ENCODE measurements around the gene ACOXL.

ACOXL gene

DNA sequence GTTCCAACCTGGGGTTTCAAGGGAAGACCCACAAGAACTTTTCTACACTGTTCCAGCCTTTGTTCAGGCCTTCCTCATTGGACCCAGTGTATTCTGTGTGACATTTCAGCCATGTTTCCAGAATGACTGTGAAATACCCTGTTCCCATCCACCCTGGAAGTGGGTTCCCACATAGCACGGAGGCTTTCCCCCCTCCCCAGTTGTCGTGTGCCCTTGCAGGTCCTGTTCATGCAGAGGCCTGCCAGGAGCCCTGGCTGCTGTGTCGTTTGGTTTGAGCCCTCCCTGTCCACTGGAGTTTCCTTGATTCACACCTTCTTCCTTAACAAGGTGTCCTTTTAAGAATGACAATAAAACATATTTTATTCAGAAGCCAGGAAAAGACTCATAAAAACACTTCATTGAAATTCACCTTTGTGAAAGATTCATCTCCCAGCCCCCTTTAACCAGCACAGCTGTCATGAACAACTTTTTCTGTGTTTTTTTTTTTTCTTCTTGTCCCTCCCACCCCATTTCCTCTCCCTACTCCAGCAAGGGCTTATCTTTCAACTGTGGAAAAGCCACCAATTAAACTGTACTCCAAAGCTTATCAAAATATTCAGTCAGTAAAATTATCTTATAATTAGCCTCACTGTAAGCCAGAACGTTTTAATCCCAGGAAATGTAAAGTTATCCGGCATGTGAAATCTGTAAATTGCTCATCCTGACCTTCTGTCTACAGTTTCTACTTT, 106.4 kb downstream of the ACOXL start:
- no peaks in the 10 kb centered on the region for H3K9me3 ChIP-seq (ENCODE audit: control insufficient read depth, low read depth, low read length)
- no peak overlapping the region for H3K9ac ChIP-seq (ENCODE audit: low read length)
- no peak overlapping the region for H3K4me3 ChIP-seq (ENCODE audit: low read length)
- no peaks in the 10 kb centered on the region for H3K36me3 ChIP-seq (ENCODE audit: control insufficient read depth, low read depth, low read length)
- H3K27me3 ChIP-seq (ENCODE audit: control insufficient read depth, insufficient read depth, low read length): no peaks in the 10 kb centered on the region
- no peak overlapping the region for H3K27ac ChIP-seq (ENCODE audit: low read length)
- peaks cover 50% of the 10 kb centered on the region for H3K4me1 ChIP-seq (ENCODE audit: control insufficient read depth, low read depth, low read length)

GRCh38 chr2:110840508-110840907, 108.1 kb downstream of the ACOXL start:
- H3K9me3 ChIP-seq (ENCODE audit: control insufficient read depth, low read depth, low read length): no peaks in the 10 kb centered on the region
- peaks cover 33% of the 10 kb centered on the region for H3K4me1 ChIP-seq (ENCODE audit: control insufficient read depth, low read depth, low read length)
- no peaks in the 10 kb centered on the region for H3K36me3 ChIP-seq (ENCODE audit: control insufficient read depth, low read depth, low read length)
- no peak overlapping the region for H3K4me3 ChIP-seq (ENCODE audit: low read length)
- no peak overlapping the region for H3K9ac ChIP-seq (ENCODE audit: low read length)
- H3K27ac ChIP-seq (ENCODE audit: low read length): no peak overlapping the region
- H3K27me3 ChIP-seq (ENCODE audit: control insufficient read depth, insufficient read depth, low read length): no peaks in the 10 kb centered on the region

GRCh38 chr2:110842048-110842447, 109.7 kb downstream of the ACOXL start:
- H3K4me3 ChIP-seq (ENCODE audit: low read length): no peak overlapping the region
- H3K9ac ChIP-seq (ENCODE audit: low read length): no peak overlapping the region
- H3K36me3 ChIP-seq (ENCODE audit: control insufficient read depth, low read depth, low read length): no peaks in the 10 kb centered on the region
- no peak overlapping the region for H3K27ac ChIP-seq (ENCODE audit: low read length)
- no peaks in the 10 kb centered on the region for H3K9me3 ChIP-seq (ENCODE audit: control insufficient read depth, low read depth, low read length)
- H3K4me1 ChIP-seq (ENCODE audit: control insufficient read depth, low read depth, low read length): peaks cover 20% of the 10 kb centered on the region
- no peaks in the 10 kb centered on the region for H3K27me3 ChIP-seq (ENCODE audit: control insufficient read depth, insufficient read depth, low read length)

GRCh38 chr2:110843496-110843895, 111.1 kb downstream of the ACOXL start:
- Histone ChIP-seq H3K36me3 (ENCODE audit: control insufficient read depth, low read depth, low read length) (no peaks in the 10 kb centered on the region), H3K9ac (ENCODE audit: low read length) (no peak overlapping the region), H3K4me3 (ENCODE audit: low read length) (no peak overlapping the region), H3K9me3 (ENCODE audit: control insufficient read depth, low read depth, low read length) (no peaks in the 10 kb centered on the region), H3K27me3 (ENCODE audit: control insufficient read depth, insufficient read depth, low read length) (no peaks in the 10 kb centered on the region), H3K27ac (ENCODE audit: low read length) (no peak overlapping the region), H3K4me1 (ENCODE audit: control insufficient read depth, low read depth, low read length) (peaks cover 6% of the 10 kb centered on the region)

GRCh38 chr2:110843959-110844510, 111.7 kb downstream of the ACOXL start:
- Histone ChIP-seq H3K27ac (ENCODE audit: low read length) (no peak overlapping the region), H3K36me3 (ENCODE audit: control insufficient read depth, low read depth, low read length) (no peaks in the 10 kb centered on the region), H3K4me1 (ENCODE audit: control insufficient read depth, low read depth, low read length) (peaks cover 2% of the 10 kb centered on the region), H3K9me3 (ENCODE audit: control insufficient read depth, low read depth, low read length) (no peaks in the 10 kb centered on the region), H3K4me3 (ENCODE audit: low read length) (no peak overlapping the region), H3K9ac (ENCODE audit: low read length) (no peak overlapping the region), H3K27me3 (ENCODE audit: control insufficient read depth, insufficient read depth, low read length) (no peaks in the 10 kb centered on the region)

- Histone ChIP-seq H3K9me3 (ENCODE audit: control insufficient read depth, low read depth, low read length) (no peaks in the 10 kb centered on the region), H3K4me3 (ENCODE audit: low read length) (no peak overlapping the region), H3K4me1 (ENCODE audit: control insufficient read depth, low read depth, low read length) (peaks cover 2% of the 10 kb centered on the region), H3K27me3 (ENCODE audit: control insufficient read depth, insufficient read depth, low read length) (no peaks in the 10 kb centered on the region), H3K27ac (ENCODE audit: low read length) (no peak overlapping the region), H3K9ac (ENCODE audit: low read length) (no peak overlapping the region), H3K36me3 (ENCODE audit: control insufficient read depth, low read depth, low read length) (no peaks in the 10 kb centered on the region)
Observed at GRCh38 chr2:110847651-110848050, 115.3 kb downstream of the ACOXL start.

GRCh38 chr2:110848071-110848470, 115.7 kb downstream of the ACOXL start:
- Histone ChIP-seq H3K4me1 (ENCODE audit: control insufficient read depth, low read depth, low read length) (peaks cover 2% of the 10 kb centered on the region), H3K27me3 (ENCODE audit: control insufficient read depth, insufficient read depth, low read length) (no peaks in the 10 kb centered on the region), H3K27ac (ENCODE audit: low read length) (no peak overlapping the region), H3K4me3 (ENCODE audit: low read length) (no peak overlapping the region), H3K9me3 (ENCODE audit: control insufficient read depth, low read depth, low read length) (no peaks in the 10 kb centered on the region), H3K9ac (ENCODE audit: low read length) (no peak overlapping the region), H3K36me3 (ENCODE audit: control insufficient read depth, low read depth, low read length) (no peaks in the 10 kb centered on the region)

DNA sequence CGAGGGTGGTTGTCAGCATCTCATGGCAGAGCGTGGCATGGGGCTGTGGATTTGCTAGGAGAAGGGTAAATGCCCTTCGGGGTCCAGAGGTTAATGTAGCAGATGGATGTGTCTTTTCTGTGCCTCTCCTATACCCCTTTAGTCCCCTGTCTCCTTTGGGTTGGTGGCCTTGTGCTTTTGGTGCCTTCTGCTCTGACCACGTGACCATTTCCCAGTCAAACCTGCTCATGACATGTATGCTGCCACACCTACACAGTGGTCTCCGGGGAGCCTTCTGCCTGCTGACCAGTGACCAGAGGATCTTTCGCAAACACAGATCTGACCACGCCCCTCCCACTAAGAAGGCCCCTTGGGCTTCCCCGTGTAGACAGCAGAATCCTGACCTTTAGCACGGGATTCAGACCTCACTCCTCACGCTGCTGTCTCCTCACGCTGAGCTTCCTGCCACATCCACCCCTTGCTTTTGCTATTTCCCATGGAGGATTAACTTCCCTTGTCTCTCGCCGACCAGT, 116.2 kb downstream of the ACOXL start:
- peaks cover 2% of the 10 kb centered on the region for H3K4me1 ChIP-seq (ENCODE audit: control insufficient read depth, low read depth, low read length)
- no peak overlapping the region for H3K27ac ChIP-seq (ENCODE audit: low read length)
- H3K36me3 ChIP-seq (ENCODE audit: control insufficient read depth, low read depth, low read length): no peaks in the 10 kb centered on the region
- H3K9me3 ChIP-seq (ENCODE audit: control insufficient read depth, low read depth, low read length): no peaks in the 10 kb centered on the region
- H3K27me3 ChIP-seq (ENCODE audit: control insufficient read depth, insufficient read depth, low read length): no peaks in the 10 kb centered on the region
- no peak overlapping the region for H3K4me3 ChIP-seq (ENCODE audit: low read length)
- H3K9ac ChIP-seq (ENCODE audit: low read length): no peak overlapping the region

- H3K4me1 ChIP-seq (ENCODE audit: control insufficient read depth, low read depth, low read length): no peaks in the 10 kb centered on the region
- H3K4me3 ChIP-seq (ENCODE audit: low read length): no peak overlapping the region
- no peaks in the 10 kb centered on the region for H3K36me3 ChIP-seq (ENCODE audit: control insufficient read depth, low read depth, low read length)
- H3K27ac ChIP-seq (ENCODE audit: low read length): no peak overlapping the region
- no peak overlapping the region for H3K9ac ChIP-seq (ENCODE audit: low read length)
- no peaks in the 10 kb centered on the region for H3K9me3 ChIP-seq (ENCODE audit: control insufficient read depth, low read depth, low read length)
- H3K27me3 ChIP-seq (ENCODE audit: control insufficient read depth, insufficient read depth, low read length): no peaks in the 10 kb centered on the region
Observed at GRCh38 chr2:110851531-110851930, 119.2 kb downstream of the ACOXL start.

DNA sequence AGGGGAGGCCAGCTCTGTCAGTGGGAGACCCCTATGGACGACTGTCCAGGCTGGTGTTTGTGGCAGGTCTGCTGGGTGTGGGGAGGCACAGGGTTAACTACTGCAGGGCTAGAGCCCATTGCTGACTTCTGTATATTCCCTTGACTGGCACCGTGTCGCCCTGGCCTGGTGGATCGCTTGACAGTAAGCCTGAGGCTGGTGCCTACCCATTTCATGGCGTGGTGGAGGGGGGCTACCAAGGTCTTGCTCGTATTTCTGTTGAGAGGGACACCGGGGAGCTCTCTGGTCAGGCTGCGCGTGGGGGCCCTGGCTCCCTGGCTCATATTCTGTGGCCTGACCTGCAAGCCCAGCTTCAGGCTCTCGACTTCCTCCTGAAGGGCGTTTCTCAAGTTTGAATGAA, 119.7 kb downstream of the ACOXL start:
- Histone ChIP-seq H3K9ac (ENCODE audit: low read length) (no peak overlapping the region), H3K27ac (ENCODE audit: low read length) (no peak overlapping the region), H3K9me3 (ENCODE audit: control insufficient read depth, low read depth, low read length) (no peaks in the 10 kb centered on the region), H3K4me1 (ENCODE audit: control insufficient read depth, low read depth, low read length) (no peaks in the 10 kb centered on the region), H3K27me3 (ENCODE audit: control insufficient read depth, insufficient read depth, low read length) (no peaks in the 10 kb centered on the region), H3K36me3 (ENCODE audit: control insufficient read depth, low read depth, low read length) (no peaks in the 10 kb centered on the region), H3K4me3 (ENCODE audit: low read length) (no peak overlapping the region)

DNA sequence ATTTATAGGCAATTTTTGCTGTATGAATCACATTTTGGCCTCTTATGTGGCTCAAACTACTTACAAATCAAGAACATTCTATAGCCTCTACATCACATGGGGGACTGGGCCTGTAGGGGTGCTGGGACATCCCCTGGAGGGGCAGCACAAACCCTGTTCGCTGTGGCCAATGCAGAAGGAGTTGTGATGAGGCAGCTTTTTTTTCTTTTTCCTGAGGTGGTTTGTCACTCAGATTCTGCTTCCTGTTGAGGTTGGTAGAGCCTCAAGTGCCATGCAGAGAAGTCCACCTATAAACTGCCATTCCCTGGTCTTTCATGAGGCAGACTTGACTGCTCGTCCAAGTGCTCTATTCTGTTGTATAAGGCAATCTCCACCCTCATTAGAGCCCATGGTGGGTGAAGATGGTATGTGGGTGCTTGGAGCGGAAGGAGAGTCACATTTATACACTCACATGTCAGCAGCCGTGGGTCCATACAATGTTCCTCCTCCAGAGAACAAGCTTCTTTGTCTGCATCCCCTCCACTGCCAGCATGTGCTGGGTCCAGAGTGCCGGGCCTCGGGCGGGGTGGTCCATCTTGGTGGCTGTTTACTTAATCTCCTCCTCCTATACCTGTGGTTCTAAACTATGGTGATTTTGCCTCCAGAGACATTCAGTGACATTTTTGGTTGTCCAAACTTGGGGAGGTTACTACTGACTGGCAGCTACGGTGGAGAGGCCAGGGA, 120.3 kb downstream of the ACOXL start:
- no peak overlapping the region for H3K9ac ChIP-seq (ENCODE audit: low read length)
- no peaks in the 10 kb centered on the region for H3K9me3 ChIP-seq (ENCODE audit: control insufficient read depth, low read depth, low read length)
- no peaks in the 10 kb centered on the region for H3K36me3 ChIP-seq (ENCODE audit: control insufficient read depth, low read depth, low read length)
- no peaks in the 10 kb centered on the region for H3K4me1 ChIP-seq (ENCODE audit: control insufficient read depth, low read depth, low read length)
- no peak overlapping the region for H3K4me3 ChIP-seq (ENCODE audit: low read length)
- H3K27ac ChIP-seq (ENCODE audit: low read length): no peak overlapping the region
- no peaks in the 10 kb centered on the region for H3K27me3 ChIP-seq (ENCODE audit: control insufficient read depth, insufficient read depth, low read length)
